GM10847 (cell line): ENCODE results near the gene SMYD1.

ENCODE experiments used
- POLR2A ChIP-seq: IDR thresholded peaks from 2 replicates; pipeline ENCODE4 v1.6.1; 2011; ENCODE audit not compliant: insufficient read length; ENCODE audit errors: extremely low read depth

SMYD1 gene

DNA sequence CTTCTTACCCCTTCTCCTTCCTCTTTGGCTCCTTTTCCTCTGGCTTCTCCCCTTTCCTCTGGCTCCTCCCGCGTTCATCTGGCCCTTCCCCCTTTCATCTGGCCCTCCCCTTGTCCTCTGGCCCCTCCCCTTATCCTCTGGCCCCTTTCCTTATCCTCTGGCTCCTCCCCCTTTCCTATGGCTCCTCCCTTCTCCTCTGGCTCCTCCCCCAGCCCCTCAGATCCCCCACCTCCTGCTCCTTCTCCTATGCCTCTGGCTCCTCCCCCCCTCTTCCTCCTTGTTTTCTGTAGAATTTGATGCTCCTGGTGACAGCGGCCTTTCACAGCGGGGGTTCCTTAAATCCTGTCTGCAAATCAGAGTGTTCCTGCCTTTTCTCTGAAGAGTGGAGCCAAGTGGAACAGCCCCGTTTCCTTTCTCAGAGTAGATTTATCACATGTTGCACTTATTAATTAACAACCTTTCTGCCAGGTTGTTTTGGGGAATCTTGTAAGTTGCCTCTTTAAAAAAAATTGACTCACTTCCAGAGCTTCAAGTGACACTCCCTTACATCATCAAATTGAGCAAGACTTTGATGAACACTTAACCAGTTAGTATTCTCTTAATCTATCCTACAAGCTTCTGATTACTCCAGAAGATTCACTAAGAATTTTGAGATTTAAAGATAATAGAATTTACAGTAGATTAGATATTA, 32.3 kb downstream of the SMYD1 start:
- no peak for TF ChIP-seq POLR2A

DNA sequence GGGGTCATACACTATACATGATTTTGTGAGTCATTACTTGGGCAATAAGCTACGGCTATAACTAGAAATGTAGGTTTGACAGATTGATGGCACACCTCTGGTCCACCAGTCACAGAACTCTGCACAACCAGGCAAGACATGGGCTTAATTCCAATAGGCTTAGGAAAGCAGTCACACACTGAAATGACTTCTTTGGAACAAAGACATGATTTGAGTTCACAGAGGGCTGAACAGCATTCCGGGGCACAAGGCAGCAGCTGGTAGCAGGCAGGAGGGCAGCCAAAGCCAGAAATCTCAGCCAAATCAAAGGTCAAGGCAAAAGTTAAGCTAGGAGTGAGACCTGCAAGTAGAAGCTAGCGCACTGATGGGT, 32.8 kb downstream of the SMYD1 start:
- no peak for TF ChIP-seq POLR2A

DNA sequence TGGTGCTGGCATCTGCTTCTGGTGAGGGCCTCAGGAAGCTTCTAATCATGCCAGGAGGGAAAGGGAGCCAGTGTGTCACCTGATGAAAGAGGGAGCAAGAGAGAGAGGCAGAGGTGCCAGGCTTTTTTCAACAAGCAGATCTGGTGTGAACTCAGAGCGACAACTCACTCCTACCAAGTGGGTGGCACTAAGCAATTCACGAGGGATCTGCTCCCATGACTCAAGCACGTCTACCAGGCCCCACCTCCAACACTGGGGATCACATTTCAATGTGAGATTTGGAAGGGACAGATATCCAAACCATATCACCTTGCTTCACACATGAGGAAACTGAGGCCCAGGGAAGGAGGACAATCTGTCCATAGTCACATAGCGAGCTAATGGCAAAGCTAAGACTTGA, 41.2 kb downstream of the SMYD1 start:
- no peak for TF ChIP-seq POLR2A

DNA sequence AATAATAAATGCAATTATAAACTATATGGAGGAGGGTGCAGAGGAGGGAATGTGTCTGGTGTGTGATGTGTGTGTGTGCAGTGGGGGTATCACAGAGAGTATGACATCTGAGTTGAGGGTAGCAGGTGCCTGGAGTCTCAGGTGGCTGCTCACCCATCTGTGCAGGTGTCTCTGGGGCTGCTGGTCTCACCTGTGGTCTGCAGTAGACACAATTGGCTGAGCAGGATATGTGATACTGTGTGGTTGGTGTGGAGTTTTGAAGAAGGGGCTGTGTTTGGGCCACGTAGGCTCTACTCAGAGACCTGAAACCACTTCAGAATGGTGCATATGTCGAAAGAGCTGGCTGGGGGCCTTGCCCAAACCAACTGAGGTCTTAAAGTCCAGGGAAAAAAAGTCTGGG, 43.2 kb downstream of the SMYD1 start:
- no peak for TF ChIP-seq POLR2A

DNA sequence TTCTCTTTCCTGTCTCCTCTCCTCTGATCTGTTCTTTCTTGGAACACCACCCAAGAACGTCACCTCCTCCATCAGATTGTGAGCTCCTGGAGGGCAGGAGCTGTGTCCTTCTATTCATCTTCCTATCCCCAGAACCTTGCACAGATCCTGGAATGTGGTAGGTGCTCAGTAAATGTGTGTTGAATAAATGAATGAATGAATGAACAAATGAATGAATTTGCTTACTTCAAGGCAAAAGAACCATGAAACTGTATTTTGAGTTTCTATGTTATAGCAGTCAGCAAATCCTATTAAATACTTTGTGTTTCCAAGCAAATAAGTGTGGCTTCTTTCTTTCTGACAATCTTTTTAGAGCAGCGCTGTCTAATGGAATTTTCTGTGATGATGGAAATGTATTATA, 45.4 kb downstream of the SMYD1 start:
- no peak for TF ChIP-seq POLR2A

DNA sequence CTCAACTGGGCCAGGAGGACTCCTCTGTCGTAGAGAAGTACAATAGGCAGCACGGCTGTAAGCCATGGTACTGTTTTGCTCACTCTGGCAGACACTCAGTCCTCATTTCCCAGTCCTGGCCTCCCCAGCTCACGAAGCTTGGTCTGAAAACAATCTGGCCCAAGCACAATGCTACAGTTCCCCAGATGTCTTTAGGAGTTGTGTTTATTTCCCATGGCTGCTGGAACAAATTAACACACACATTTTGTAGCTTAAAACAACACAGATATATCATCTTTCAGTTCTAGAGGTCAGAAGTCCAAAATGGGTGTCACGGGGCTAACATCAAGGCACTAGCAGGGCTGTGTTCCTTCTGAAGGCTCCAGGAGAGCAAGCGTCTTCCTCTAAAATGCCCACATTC, 47.3 kb downstream of the SMYD1 start:
- TF ChIP-seq POLR2A: no peak

DNA sequence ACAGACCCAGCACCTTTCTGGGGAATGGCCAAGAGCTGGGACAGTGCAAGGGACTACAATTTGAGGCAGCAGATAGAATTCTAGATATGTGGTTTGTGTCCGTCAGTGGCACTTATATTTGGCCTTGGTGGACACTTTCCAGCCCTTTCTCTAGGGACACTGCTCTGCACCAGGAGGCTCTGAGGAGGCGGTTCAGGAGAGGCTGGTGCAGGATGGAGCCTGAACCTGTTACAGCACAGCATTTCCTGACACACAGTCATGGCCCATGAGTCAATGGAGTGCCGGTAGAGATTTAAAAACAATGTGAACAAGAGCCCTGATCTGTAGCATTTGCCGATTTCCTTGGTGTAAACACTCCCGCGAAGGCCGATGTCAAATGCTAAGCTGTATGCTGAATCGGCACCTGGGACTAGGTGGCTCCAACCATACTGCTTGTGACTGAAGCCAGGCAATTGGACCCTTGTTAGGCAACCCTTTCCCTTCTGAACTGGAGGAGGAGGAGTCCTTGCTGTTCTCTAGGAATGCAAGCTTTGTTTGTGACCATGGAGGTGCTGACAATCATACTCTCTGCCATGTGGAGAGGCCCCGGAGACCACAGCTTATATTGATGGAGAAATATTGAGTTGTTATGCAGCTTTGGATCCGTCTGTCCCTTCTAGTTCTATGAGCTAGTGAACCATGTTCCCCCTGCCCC, 48.3 kb downstream of the SMYD1 start:
- TF ChIP-seq POLR2A: no peak

DNA sequence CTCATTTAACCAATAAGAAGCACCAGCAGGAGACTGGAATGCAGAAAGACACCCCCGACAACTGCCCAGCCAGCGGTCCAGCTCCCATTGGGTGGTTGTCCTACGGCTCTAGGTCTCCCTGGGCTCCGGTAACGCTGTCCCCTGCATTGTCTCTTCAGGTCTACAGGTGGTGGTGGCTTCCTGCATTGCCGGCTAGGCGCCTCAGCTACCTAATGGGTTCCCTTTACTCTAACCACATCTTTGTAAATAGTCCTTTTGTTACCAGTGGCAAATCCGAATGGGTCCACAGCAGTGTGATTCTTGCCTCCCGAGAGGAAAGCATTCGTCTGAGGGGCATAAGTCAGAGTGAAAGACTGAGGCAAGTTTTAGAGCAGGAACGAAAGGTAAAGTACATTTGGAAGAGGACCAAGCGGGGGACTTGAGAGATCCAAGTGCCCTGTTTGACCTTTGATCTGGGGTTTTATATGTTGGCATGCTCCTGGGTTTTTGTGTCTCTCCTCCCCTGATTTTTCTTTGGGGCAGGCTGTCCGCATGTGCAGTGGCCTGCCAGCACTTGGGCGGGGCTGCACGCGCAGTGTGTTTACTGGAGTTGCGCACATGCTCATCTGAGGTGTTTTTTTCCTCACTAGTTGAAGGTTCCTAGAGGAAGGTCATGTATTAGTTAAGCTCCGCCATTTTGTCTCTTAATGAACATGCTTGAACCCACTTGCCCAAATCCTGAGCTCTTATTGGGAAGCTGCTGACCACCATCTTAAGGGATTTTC, 49.2 kb downstream of the SMYD1 start:
- TF ChIP-seq POLR2A: no peak

DNA sequence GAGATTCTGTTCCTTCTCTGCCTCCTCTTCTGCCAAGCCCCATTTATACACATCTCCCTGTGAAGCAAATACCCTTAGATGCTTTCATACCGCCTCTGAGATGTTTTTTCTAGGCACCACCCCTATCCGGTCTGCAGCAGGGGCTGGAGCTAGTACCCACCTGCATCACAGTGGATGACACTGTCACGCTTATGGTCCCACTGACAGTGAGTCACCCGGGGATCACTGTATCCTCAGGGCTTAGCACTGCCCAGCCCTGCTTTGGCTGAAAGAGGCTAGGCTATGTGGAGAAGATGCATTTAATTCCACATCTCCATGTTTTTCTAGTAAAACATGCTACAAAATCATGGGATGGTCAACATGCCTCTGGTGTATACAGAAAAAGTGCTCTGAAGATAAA, 50.3 kb downstream of the SMYD1 start:
- no peak for TF ChIP-seq POLR2A

DNA sequence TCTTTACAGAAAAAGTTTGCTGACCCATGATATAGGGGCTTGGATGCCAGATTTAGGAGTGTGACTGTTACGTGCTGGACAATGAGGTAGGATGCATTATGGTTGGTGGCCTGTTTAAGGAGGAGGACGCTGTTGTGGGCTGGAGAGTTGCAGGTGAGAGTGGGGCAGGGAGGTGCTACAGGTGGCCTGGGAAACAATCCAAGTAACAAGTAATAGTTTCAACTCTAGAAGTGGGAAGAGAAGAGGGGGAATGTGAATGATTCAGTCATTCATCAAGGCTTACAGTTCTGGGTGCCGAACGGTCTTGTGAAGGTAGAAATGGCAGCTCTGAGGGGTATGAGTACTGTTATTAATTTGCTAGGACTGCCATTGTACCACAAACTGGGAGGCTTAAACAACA, 54.1 kb downstream of the SMYD1 start:
- no peak for TF ChIP-seq POLR2A

DNA sequence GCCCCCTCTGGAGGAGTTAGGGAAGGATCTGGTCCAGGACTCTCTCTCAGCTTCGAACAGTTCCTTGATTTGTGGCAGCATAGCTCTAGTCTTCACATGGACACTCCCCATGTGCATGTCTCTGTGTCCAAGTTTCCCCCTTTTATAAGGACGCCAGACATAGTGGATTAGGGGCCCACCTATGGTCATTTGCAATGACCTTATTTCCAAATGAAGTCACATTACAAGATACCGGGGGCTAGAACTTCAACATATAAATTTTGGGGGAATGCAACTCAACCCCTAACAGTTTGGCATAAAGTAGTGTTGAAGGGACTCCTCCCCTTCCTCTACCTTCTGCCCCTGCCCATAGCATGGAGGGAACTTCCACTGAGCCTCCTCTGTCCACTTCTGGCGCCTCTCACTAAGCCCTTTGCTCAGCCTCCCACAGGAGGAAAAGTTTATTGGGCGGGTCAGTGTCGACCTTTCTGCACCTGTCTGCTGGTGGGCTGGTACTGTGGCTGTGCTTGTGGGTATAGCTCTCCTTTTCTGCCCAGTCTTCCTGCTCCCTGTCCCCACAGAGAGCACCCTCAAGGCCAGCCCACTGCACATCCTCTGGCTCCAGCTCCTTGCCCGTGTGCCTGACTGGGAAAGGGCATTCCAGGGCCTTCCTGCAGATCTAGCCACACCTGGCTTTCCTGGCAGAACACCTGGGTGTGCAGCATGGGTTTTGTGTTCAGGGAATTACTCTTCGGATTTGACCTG, 54.7 kb downstream of the SMYD1 start:
- no peak for TF ChIP-seq POLR2A

DNA sequence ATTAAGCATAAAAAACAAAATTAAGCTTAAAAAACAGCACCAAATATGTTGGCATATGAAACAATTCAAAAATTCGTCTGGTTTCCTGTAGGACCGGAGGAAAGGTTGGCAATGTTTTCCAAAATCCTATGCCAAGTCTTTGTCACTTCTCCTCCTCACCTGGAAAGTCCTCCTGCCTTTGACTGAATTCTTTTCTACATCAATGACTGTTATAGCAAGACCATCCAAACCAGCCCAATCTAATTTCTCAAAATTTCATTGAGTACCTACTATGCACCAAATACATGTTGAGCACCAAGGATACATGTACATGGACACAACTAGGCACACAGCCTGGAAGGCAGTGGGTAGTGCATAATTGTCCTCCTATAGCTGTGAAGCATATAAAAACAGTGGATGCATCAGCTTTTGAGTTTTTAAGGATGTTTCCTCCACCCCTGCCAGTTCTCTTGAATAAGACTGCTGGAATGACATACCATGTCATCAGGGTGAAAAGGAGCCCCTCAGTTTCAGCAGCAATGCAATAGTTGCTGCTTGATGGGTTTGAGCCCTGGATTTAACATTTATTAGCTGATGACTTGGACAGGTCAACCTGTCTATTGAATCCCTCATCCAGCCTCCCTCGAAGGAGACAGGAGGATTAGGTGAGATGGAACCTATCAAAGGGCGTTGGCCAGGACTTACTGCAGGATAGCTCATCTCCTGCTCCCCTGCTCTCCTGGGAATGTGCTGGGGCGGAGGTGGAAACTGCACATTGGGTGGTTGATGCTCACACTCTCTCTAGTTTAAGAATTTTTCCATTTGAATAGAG, 55.7 kb downstream of the SMYD1 start:
- no peak for TF ChIP-seq POLR2A

DNA sequence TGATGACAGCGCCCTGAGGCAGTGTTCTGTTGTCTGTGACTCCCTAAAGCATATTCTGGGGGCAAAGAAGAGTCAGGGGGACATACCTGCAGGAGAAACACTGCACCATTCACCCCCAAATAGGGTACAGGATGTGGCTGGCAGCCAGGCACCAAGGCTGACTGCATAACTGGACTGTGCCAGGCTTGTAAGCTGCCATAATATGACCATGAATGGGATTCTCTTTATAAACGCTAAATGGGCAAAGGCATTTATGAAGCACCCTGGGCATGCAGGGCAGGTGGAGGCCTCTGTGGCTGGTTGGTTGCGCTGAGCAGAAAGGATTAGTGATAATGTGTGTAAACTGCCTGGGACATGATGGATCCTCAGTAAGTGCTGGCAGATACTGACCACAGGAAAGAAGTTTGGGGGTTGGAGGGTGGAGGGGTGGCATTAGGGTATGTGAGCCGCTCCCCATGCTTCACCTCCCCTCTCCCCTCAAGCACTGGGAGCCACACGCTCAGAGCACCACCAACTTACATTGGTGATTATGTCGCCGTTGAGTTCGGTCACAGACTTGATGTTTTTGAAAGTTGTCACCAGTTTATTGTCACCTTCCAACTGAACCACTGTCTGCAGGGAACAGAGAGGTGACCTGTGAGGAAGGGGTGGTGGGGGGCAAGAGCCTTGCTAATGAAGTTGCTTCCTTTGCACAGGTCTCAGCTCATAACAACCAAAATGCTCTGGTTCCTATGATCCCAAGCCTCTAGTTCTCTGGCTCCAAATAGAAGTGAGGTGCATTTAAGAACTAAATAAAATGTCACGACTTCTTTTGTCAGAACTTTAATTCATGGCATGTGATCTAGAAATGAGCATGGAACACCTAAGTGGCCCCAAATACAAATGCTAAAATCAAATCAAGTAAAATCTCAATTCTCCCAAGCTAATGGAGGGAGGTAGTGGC, 56.6 kb downstream of the SMYD1 start:
- no peak for TF ChIP-seq POLR2A
